ENCODE measurements around the gene PRDX3.

Gene PRDX3

DNA sequence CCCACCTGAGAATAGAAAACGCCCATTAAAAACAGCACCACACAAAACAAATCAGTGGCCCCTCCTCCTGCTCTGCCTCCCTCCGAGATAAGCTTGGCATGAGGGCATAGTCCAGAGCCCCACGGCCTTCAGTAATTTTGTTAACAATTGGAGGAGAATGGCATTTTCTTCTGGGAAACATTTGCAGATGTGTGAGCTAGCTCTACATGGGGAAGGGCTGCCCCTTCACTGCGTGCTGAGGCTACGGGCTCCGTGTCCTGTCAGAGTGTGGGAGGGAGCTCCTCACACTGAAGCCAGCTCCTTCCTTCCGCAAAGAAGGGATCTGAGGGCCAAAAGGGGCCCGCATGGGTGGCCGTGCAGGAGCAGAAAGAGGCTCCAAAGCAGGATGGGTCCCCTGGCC lies 43.9 kb upstream of the PRDX3 start:
- TF ChIP-seq EGR1 (IDR thresholded peaks at IDR 0.05) (no peak), TEAD4 (IDR thresholded peaks at IDR 0.05) (no peak), FOXM1 (IDR thresholded peaks at IDR 0.05; ENCODE audit: borderline replicate concordance, low read depth) (no peak), CEBPB (IDR thresholded peaks at IDR 0.05) (no peak), CREB1 (IDR thresholded peaks at IDR 0.05; ENCODE audit: low read depth) (no peak), YY1 (IDR thresholded peaks at IDR 0.05; ENCODE audit: low read depth) (no peak), ZBTB7A (IDR thresholded peaks at IDR 0.05; ENCODE audit: low read depth) (no peak), RAD21 (IDR thresholded peaks at IDR 0.05; ENCODE audit: low read depth) (no peak), TAF1 (IDR thresholded peaks at IDR 0.05; ENCODE audit: low read depth) (no peak), EP300 (IDR thresholded peaks at IDR 0.05; ENCODE audit: borderline replicate concordance) (no peak), TCF12 (IDR thresholded peaks at IDR 0.05; ENCODE audit: low read depth) (no peak), NFIC (IDR thresholded peaks at IDR 0.05) (no peak)
- TF ChIP-seq, protein P1, sequence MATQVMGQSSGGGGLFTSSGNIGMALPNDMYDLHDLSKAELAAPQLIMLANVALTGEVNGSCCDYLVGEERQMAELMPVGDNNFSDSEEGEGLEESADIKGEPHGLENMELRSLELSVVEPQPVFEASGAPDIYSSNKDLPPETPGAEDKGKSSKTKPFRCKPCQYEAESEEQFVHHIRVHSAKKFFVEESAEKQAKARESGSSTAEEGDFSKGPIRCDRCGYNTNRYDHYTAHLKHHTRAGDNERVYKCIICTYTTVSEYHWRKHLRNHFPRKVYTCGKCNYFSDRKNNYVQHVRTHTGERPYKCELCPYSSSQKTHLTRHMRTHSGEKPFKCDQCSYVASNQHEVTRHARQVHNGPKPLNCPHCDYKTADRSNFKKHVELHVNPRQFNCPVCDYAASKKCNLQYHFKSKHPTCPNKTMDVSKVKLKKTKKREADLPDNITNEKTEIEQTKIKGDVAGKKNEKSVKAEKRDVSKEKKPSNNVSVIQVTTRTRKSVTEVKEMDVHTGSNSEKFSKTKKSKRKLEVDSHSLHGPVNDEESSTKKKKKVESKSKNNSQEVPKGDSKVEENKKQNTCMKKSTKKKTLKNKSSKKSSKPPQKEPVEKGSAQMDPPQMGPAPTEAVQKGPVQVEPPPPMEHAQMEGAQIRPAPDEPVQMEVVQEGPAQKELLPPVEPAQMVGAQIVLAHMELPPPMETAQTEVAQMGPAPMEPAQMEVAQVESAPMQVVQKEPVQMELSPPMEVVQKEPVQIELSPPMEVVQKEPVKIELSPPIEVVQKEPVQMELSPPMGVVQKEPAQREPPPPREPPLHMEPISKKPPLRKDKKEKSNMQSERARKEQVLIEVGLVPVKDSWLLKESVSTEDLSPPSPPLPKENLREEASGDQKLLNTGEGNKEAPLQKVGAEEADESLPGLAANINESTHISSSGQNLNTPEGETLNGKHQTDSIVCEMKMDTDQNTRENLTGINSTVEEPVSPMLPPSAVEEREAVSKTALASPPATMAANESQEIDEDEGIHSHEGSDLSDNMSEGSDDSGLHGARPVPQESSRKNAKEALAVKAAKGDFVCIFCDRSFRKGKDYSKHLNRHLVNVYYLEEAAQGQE (IDR thresholded peaks at IDR 0.05; ENCODE audit: low read depth) = no peak
- TF ChIP-seq, protein P2, sequence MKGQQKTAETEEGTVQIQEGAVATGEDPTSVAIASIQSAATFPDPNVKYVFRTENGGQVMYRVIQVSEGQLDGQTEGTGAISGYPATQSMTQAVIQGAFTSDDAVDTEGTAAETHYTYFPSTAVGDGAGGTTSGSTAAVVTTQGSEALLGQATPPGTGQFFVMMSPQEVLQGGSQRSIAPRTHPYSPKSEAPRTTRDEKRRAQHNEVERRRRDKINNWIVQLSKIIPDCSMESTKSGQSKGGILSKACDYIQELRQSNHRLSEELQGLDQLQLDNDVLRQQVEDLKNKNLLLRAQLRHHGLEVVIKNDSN (IDR thresholded peaks at IDR 0.05) = no peak
- TF ChIP-seq, protein P3, sequence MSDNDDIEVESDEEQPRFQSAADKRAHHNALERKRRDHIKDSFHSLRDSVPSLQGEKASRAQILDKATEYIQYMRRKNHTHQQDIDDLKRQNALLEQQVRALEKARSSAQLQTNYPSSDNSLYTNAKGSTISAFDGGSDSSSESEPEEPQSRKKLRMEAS (IDR thresholded peaks at IDR 0.05) = no peak

DNA sequence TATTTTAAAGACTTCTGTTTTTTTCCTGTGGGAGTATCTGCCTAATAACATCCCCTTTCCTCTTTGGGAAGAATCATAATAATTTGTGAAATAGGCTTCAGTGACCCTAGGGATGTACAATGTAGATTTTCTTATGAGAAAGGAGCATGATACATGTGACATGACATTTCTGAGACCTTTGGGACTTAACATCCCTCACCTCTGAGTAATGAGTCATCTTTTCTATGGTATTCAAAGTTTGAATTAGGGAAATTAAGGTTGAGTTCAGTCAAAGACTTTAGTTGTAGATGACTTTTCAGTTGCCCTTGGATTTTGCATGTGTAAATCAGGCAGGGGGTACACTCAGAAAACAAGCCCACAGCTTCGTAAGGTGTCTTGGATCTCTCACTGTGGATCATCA lies 43.1 kb upstream of the PRDX3 start:
- TF ChIP-seq EP300 (IDR thresholded peaks at IDR 0.05; ENCODE audit: borderline replicate concordance) (no peak), TAF1 (IDR thresholded peaks at IDR 0.05; ENCODE audit: low read depth) (no peak), ZBTB7A (IDR thresholded peaks at IDR 0.05; ENCODE audit: low read depth) (no peak), FOXM1 (IDR thresholded peaks at IDR 0.05; ENCODE audit: borderline replicate concordance, low read depth) (no peak), YY1 (IDR thresholded peaks at IDR 0.05; ENCODE audit: low read depth) (no peak), NFIC (IDR thresholded peaks at IDR 0.05) (no peak), TCF12 (IDR thresholded peaks at IDR 0.05; ENCODE audit: low read depth) (no peak), RAD21 (IDR thresholded peaks at IDR 0.05; ENCODE audit: low read depth) (no peak), EGR1 (IDR thresholded peaks at IDR 0.05) (no peak), CREB1 (IDR thresholded peaks at IDR 0.05; ENCODE audit: low read depth) (no peak)
- TF ChIP-seq, protein P1 (IDR thresholded peaks at IDR 0.05; ENCODE audit: low read depth) = no peak
- TF ChIP-seq, protein P3 (IDR thresholded peaks at IDR 0.05) = no peak
- TF ChIP-seq, protein P2 (IDR thresholded peaks at IDR 0.05) = no peak

DNA sequence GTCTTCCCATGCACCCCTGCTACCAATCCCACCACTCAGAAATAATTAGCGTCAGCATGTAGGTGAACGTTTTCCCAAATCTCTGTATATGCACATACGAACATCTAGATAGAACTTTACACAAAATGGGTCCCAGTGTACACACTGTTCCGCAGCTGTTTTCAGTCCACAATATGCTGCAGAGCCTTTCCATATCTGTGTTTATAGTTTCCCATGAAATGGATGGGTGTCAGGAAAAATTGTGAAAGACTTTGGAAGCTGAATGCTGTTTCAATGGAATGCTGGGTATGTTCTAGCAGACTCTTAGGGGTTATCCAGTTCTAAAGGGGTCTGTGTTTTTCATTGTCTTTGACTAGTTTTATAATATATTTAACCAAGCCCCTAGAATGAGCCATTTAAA lies 42.6 kb upstream of the PRDX3 start:
- TF ChIP-seq EP300 (IDR thresholded peaks at IDR 0.05; ENCODE audit: borderline replicate concordance) = no peak
- no peak for TF ChIP-seq RAD21 (IDR thresholded peaks at IDR 0.05; ENCODE audit: low read depth)
- TF ChIP-seq, protein P3 (IDR thresholded peaks at IDR 0.05) = no peak
- TF ChIP-seq CEBPB (IDR thresholded peaks at IDR 0.05) = no peak
- TF ChIP-seq YY1 (IDR thresholded peaks at IDR 0.05; ENCODE audit: low read depth) = no peak
- TF ChIP-seq CREB1 (IDR thresholded peaks at IDR 0.05; ENCODE audit: low read depth) = no peak
- no peak for TF ChIP-seq EGR1 (IDR thresholded peaks at IDR 0.05)
- TF ChIP-seq TEAD4 (IDR thresholded peaks at IDR 0.05) = no peak
- TF ChIP-seq TCF12 (IDR thresholded peaks at IDR 0.05; ENCODE audit: low read depth) = no peak
- TF ChIP-seq TAF1 (IDR thresholded peaks at IDR 0.05; ENCODE audit: low read depth) = no peak
- no peak for TF ChIP-seq ZBTB7A (IDR thresholded peaks at IDR 0.05; ENCODE audit: low read depth)
- TF ChIP-seq, protein P1 (IDR thresholded peaks at IDR 0.05; ENCODE audit: low read depth) = no peak
- TF ChIP-seq, protein P2 (IDR thresholded peaks at IDR 0.05) = no peak
- TF ChIP-seq NFIC (IDR thresholded peaks at IDR 0.05) = no peak
- TF ChIP-seq FOXM1 (IDR thresholded peaks at IDR 0.05; ENCODE audit: borderline replicate concordance, low read depth) = no peak

All from Ishikawa (cell line).